HepG2 (cell line): ENCODE data around the gene LNPK. TPM values are rescaled to one million over a fixed set of nuclear protein-coding genes. Genes with fewer than 3 reads are reported as not detected.

Source experiments
- ATAC-seq: fragments of 200-7000 bp; cut with Tn5 transposase; 3 replicates; pipeline ENCODE4 v1.9.1; 2020; ENCODE audit warnings: mild to moderate bottlenecking, moderate library complexity
- BruUV-seq: library from RNA; stranded (reverse); fragments of 400-500 nt; replicated peaks from 2 replicates; lab custom pipeline; 2021; lab: Mats Ljungman, UMichigan
- CTCF ChIA-PET: fragments of 300-600 bp; formaldehyde crosslinking; extraction: SDS; loops from one replicate; lab custom pipeline; 2021; ENCODE audit warnings: low total read pairs, inconsistent platforms, low intra/inter-chr PET ratio; lab: Yijun Ruan, JAX
- POLR2A ChIA-PET: fragments of 350-600 bp; sonication (Branson Sonifier 250); formaldehyde crosslinking; loops from one replicate; lab custom pipeline; 2020; ENCODE audit warnings: antibody characterized with exemption, inconsistent platforms; lab: Yijun Ruan, JAX
- DNase-seq: peaks from one replicate; pipeline ENCODE4 v3.0.0-alpha.2; 2015; ENCODE audit warnings: low spot score
- FAIRE-seq: peaks from 3 replicates; lab custom pipeline; 2011; peaks lifted over from hg19 to GRCh38; lab: Jason Lieb, UNC
- H2AFZ ChIP-seq: one replicate; pipeline ENCODE4 v1.6.1; 2011; ENCODE audit warnings: low read length, inconsistent platforms
- H3K27ac ChIP-seq: fragments of 300-600 bp; 3 replicates; pipeline ENCODE4 v1.8.0; 2011; ENCODE audit warnings: mixed run types, mild to moderate bottlenecking, mixed read lengths, low read length, inconsistent platforms; ENCODE audit not compliant: insufficient read depth; ENCODE audit errors: extremely low read length
- H3K27me3 ChIP-seq, 2 experiments: fragments of 200-600 bp in 1 of 2; 2 replicates in 1 of 2; 3 replicates in 1 of 2; pipeline versions ENCODE4 v1.6.0 to v1.8.0; 2011; ENCODE audit warnings: low read length in 2 of 2, mild to moderate bottlenecking in 2 of 2, moderate library complexity in 2 of 2, inconsistent platforms in 1 of 2; ENCODE audit not compliant: insufficient read depth in 2 of 2, control insufficient read depth in 1 of 2
- H3K36me3 ChIP-seq, 2 experiments: fragments of 200-600 bp in 1 of 2; replicated peaks in 1 of 2; 2 replicates in 1 of 2; 3 replicates in 1 of 2; pipeline versions ENCODE4 v1.5.1 to v1.8.0; 2011; ENCODE audit warnings: low read length in 2 of 2, inconsistent platforms in 1 of 2; ENCODE audit not compliant: insufficient read depth in 2 of 2, control insufficient read depth in 1 of 2
- H3K4me1 ChIP-seq: 2 replicates; pipeline ENCODE4 v1.5.1; 2012; ENCODE audit warnings: low read length, inconsistent platforms; ENCODE audit not compliant: insufficient read depth
- H3K4me2 ChIP-seq: 2 replicates; pipeline ENCODE4 v1.6.0; 2011; ENCODE audit warnings: low read depth, low read length, inconsistent platforms
- H3K4me3 ChIP-seq, 3 experiments: fragments of 200-600 bp in 1 of 3; sonication (generic), shearing (Covaris generic) in 1 of 3; replicated peaks in 1 of 3; 2 replicates each; pipeline ENCODE4 v1.5.1; 2011 to 2016; ENCODE audit warnings: low read length in 3 of 3, inconsistent platforms in 2 of 3, low read depth in 2 of 3, mild to moderate bottlenecking in 2 of 3, control low read depth in 1 of 3, mixed read lengths in 1 of 3; ENCODE audit not compliant: insufficient read depth in 1 of 3
- H3K79me2 ChIP-seq: one replicate; pipeline ENCODE4 v1.6.1; 2011; ENCODE audit warnings: low read length, inconsistent platforms; ENCODE audit not compliant: insufficient read depth
- H3K9ac ChIP-seq: 2 replicates; pipeline ENCODE4 v1.6.0; 2011; ENCODE audit warnings: mild to moderate bottlenecking, low read depth, low read length, inconsistent platforms; ENCODE audit not compliant: insufficient read depth
- H3K9me3 ChIP-seq: 2 replicates; pipeline ENCODE4 v1.5.1; 2012; ENCODE audit warnings: mild to moderate bottlenecking, low read length
- H4K20me1 ChIP-seq: 2 replicates; pipeline ENCODE4 v1.6.0; 2011; ENCODE audit warnings: inconsistent platforms, mild to moderate bottlenecking, low read length, moderate library complexity; ENCODE audit not compliant: insufficient read depth
- CHCHD3 ChIP-seq: sonication (generic); formaldehyde crosslinking; IDR thresholded peaks from 2 replicates; pipeline ENCODE4 v1.8.0; 2022; ENCODE audit warnings: mild to moderate bottlenecking, missing genetic modification reagents, moderate library complexity
- ZBTB4 ChIP-seq: sonication (generic); formaldehyde crosslinking; IDR thresholded peaks from 2 replicates; pipeline ENCODE4 v1.4.0; 2020; ENCODE audit warnings: missing genetic modification reagents, mild to moderate bottlenecking, borderline replicate concordance
- ZNF180 ChIP-seq: sonication (generic); formaldehyde crosslinking; IDR thresholded peaks from 2 replicates; pipeline ENCODE4 v1.4.0; 2020; ENCODE audit warnings: low read depth, missing genetic modification reagents, borderline replicate concordance
- ZNF260 ChIP-seq: sonication (generic); formaldehyde crosslinking; IDR thresholded peaks from 2 replicates; pipeline ENCODE4 v1.4.0; 2020; ENCODE audit warnings: missing genetic modification reagents, low read depth, mild to moderate bottlenecking, borderline replicate concordance
- ZNF530 ChIP-seq: sonication (generic); formaldehyde crosslinking; IDR thresholded peaks from 2 replicates; pipeline ENCODE4 v1.5.0; 2020; ENCODE audit warnings: low read depth, mild to moderate bottlenecking, missing genetic modification reagents
- ZNF570 ChIP-seq: sonication (generic); formaldehyde crosslinking; IDR thresholded peaks from 2 replicates; pipeline ENCODE4 v1.4.0; 2020; ENCODE audit warnings: mild to moderate bottlenecking, missing genetic modification reagents, borderline replicate concordance
- WGBS: methylation state at CpG from one replicate; pipeline ENCODE4 v1.1.6; 2017; ENCODE audit warnings: low lambda C conversion rate; 5-methylcytosine and 5-hydroxymethylcytosine counted together
- in situ Hi-C: cut with HindIII; loops from 2 replicates; pipeline ENCODE4 v1.10.0; 2017; ENCODE audit warnings: low pct_unique_long_range_greater_than_20kb; ENCODE audit not compliant: extremely low pct_ligation_motif_present
- intact Hi-C: fragments of 100-400 bp; cut with micrococcal nuclease; formaldehyde crosslinking; loops from one replicate; pipeline ENCODE4 v1.10.0; 2022; ENCODE audit not compliant: unreplicated experiment
- polyA plus RNA-seq, 8 experiments: library from polyadenylated mRNA; depleted of rRNA in 3 of 8; stranded (reverse) in 7 of 8; unstranded in 1 of 8; fragments of >200 nt; fragmentation: Illumina TruSeq in 4 of 8; extraction: Trizol in 4 of 8; gene quantifications; 2 replicates each; pipeline versions ENCODE4 v1.2.1 to v1.2.3, GENCODE V29; 2011 to 2016; ENCODE audit warnings: low read depth in 4 of 8, missing spikeins in 1 of 8, mixed read lengths in 1 of 8; ENCODE audit not compliant: insufficient read depth in 1 of 8
- total RNA-seq, 5 experiments: library from RNA; depleted of rRNA; stranded (reverse); fragments of >200 nt; fragmentation: Illumina TruSeq; extraction: Trizol; gene quantifications; 2 replicates each; pipeline ENCODE4 v1.2.3, GENCODE V29; 2016; ENCODE audit warnings: low read depth in 1 of 5

The LNPK gene
- total and polyA plus RNA-seq, 2 of the 13 experiments (the other 11 are each of a cell fraction or from before 2014, with no cell fraction given) = 25.4 to 26.1 TPM

- no peak overlapping the region for H3K9ac ChIP-seq
- in situ Hi-C loops = no loop called here
- peaks cover 2 to 15% of the 10 kb centered on the region in 2 experiments for H3K36me3 ChIP-seq
- H3K79me2 ChIP-seq = no peaks in the 10 kb centered on the region
- BruUV-seq = no TSS peak
- no peaks in the 10 kb centered on the region for H4K20me1 ChIP-seq
- ATAC-seq (no peak), DNase-seq (no peak), FAIRE-seq (no peak)
- no peak overlapping the region for H3K4me2 ChIP-seq
- ChIA-PET CTCF (no interaction called here), POLR2A (no interaction called here)
- H3K27ac ChIP-seq = no peak overlapping the region
- no peak overlapping the region for H3K4me3 ChIP-seq
- no peaks in the 10 kb centered on the region for H3K9me3 ChIP-seq
- no peaks in the 10 kb centered on the region for H3K27me3 ChIP-seq
- 93% methylated on average over 1 of the region's 1 CpG for WGBS
- no peak overlapping the region for H2AFZ ChIP-seq
- TF ChIP-seq ZNF530 (CRISPR knock-in tag) = no peak
- TF ChIP-seq ZNF260 (CRISPR knock-in tag) = no peak
- no peak for TF ChIP-seq ZNF570 (CRISPR knock-in tag)
- no peak for TF ChIP-seq CHCHD3 (CRISPR knock-in tag)
- TF ChIP-seq ZBTB4 = no peak
- no peak for TF ChIP-seq ZNF180 (CRISPR knock-in tag)
- no peaks in the 10 kb centered on the region for H3K4me1 ChIP-seq
- intact Hi-C loops = no loop called here
Observed at GRCh38 chr2:175981551-175981950, 20.5 kb downstream of the LNPK start.
